ENCODE results near the gene SMC5.

GRCh38 chr9:70283848-70284247 is 25.1 kb downstream of the SMC5 start:
- TF ChIP-seq ZNF274 (IDR thresholded peaks at IDR 0.05; ENCODE audit: low read depth, low read length) (no peak), SUZ12 (IDR thresholded peaks at IDR 0.05; ENCODE audit: extremely low read depth, insufficient read depth, insufficient read length) (no peak)
